ENCODE data around the gene PLXNA2.

PLXNA2 gene

DNA sequence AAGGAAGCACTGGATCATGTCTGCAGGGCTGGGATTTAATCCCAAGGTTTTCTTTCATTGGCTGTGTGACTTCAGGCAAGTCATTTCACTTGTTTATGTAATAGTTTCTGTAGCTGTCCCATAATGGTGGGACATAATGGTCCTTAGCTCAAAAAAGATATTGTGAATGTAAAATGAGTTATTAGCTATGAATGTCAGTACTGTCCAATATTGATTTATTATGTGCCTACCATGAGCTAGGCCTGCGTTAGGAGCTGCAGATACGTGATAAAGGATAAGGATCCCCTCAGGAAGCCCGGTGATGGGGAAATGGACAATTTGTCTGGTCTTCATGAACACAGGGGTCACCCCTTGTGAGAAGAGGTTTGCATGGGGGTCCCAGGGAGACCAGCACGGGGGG is 95.8 kb downstream of the PLXNA2 start:
- H3K4me3 ChIP-seq (ENCODE audit: severe bottlenecking) = no peak overlapping the region
- TF ChIP-seq, protein P1, sequence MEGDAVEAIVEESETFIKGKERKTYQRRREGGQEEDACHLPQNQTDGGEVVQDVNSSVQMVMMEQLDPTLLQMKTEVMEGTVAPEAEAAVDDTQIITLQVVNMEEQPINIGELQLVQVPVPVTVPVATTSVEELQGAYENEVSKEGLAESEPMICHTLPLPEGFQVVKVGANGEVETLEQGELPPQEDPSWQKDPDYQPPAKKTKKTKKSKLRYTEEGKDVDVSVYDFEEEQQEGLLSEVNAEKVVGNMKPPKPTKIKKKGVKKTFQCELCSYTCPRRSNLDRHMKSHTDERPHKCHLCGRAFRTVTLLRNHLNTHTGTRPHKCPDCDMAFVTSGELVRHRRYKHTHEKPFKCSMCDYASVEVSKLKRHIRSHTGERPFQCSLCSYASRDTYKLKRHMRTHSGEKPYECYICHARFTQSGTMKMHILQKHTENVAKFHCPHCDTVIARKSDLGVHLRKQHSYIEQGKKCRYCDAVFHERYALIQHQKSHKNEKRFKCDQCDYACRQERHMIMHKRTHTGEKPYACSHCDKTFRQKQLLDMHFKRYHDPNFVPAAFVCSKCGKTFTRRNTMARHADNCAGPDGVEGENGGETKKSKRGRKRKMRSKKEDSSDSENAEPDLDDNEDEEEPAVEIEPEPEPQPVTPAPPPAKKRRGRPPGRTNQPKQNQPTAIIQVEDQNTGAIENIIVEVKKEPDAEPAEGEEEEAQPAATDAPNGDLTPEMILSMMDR (IDR thresholded peaks at IDR 0.05; ENCODE audit: poor library complexity, severe bottlenecking) = no peak
- ATAC-seq (ENCODE audit: low read depth) (no peak), DNase-seq (ENCODE audit: low spot score) (no peak)
- no peaks in the 10 kb centered on the region for H3K4me1 ChIP-seq (ENCODE audit: insufficient read depth, poor library complexity, severe bottlenecking)
- no peaks in the 10 kb centered on the region for H3K9me3 ChIP-seq (ENCODE audit: severe bottlenecking)
- H3K27me3 ChIP-seq (ENCODE audit: insufficient read depth, poor library complexity, severe bottlenecking) = no peaks in the 10 kb centered on the region
- no peak overlapping the region for H3K27ac ChIP-seq (ENCODE audit: poor library complexity, severe bottlenecking)
- H3K36me3 ChIP-seq (ENCODE audit: low read depth) = no peaks in the 10 kb centered on the region

DNA sequence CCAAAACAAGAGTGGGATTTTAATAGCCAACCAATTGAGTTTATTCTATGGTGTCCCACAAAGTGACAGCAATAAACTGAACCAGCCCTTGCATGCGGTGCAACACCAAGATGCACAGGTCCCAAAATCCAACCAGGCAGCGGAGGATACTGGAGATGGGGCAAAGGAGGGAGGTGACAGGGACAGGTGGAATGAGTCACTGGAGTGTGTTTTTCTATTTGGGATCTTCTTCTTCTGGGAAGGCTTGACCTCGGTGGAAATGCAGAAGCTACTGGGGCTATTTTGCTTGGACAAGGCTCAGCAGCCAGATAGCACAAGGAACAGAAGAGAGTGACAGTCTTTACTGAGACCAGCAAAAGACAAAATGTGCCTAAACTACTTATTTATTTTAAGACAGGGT is 97.5 kb downstream of the PLXNA2 start:
- Histone ChIP-seq H3K4me1 (ENCODE audit: insufficient read depth, poor library complexity, severe bottlenecking) (no peaks in the 10 kb centered on the region), H3K27ac (ENCODE audit: poor library complexity, severe bottlenecking) (no peak overlapping the region), H3K9me3 (ENCODE audit: severe bottlenecking) (no peaks in the 10 kb centered on the region), H3K36me3 (ENCODE audit: low read depth) (no peaks in the 10 kb centered on the region), H3K27me3 (ENCODE audit: insufficient read depth, poor library complexity, severe bottlenecking) (no peaks in the 10 kb centered on the region), H3K4me3 (ENCODE audit: severe bottlenecking) (no peak overlapping the region)
- ATAC-seq (ENCODE audit: low read depth) = no peak
- TF ChIP-seq, protein P1 (IDR thresholded peaks at IDR 0.05; ENCODE audit: poor library complexity, severe bottlenecking) = no peak
- DNase-seq (ENCODE audit: low spot score) = no peak

DNA sequence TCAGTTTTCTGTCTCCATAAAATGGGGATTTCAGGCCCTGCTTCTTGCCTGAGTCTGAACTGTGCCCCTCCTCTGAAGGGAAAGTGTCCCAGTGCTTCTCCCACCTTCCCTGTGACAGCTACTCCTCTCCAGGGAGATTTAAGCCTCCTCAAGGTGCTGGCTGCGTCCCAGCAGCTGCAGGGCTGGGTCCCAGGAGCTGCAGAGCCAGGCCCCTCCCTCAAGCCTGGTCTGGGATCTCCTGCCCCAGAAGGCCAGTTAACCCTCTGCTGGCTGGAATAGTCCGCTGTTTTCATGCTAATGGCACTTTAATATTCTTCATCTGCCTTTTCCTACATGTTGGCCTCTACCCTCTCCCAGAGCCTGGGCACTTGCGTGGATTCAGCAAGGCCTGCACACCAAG is 99.0 kb downstream of the PLXNA2 start:
- TF ChIP-seq, protein P1 (IDR thresholded peaks at IDR 0.05; ENCODE audit: poor library complexity, severe bottlenecking) = no peak
- Histone ChIP-seq H3K9me3 (ENCODE audit: severe bottlenecking) (no peaks in the 10 kb centered on the region), H3K4me1 (ENCODE audit: insufficient read depth, poor library complexity, severe bottlenecking) (no peaks in the 10 kb centered on the region), H3K4me3 (ENCODE audit: severe bottlenecking) (no peak overlapping the region), H3K27ac (ENCODE audit: poor library complexity, severe bottlenecking) (no peak overlapping the region), H3K36me3 (ENCODE audit: low read depth) (no peaks in the 10 kb centered on the region), H3K27me3 (ENCODE audit: insufficient read depth, poor library complexity, severe bottlenecking) (no peaks in the 10 kb centered on the region)
- DNase-seq (ENCODE audit: low spot score) (no peak), ATAC-seq (ENCODE audit: low read depth) (no peak)

DNA sequence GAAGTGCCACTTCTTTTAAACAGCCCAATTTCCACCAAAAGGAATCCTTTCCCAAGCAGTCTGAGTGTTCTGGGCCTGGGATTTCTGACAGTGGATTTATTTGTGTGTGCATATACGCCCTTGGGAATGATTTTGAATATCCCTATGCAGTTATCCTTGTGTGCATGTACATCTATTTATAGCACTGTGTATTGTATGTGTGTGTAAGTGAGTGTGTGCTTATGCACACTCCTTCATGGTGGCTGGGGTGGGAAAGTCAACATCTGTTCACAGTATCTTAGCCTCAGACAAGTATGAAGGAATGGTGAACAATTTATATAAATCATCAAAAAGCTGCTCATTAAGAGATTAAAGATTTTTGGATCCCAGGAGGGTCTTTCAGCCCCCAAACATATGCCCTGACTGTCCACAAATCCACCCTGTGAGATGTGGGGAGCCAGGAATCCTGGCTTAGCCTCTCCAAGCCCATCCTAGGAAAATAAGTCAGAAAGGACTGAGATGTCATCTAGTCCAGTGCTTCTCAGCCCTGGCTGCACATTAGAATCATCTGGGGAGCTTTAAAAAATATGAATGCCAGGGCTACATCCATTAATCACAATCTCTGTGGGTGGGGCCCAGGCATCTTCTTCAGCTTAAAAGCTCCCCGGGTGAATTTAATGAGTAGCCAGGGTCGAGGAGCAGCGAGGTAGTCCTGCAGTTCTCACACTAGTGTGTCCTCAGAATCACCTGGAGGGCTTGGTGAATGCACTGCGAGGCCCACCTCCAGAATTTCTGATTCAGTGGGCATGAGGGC is 101.4 kb downstream of the PLXNA2 start:
- DNase-seq (ENCODE audit: low spot score) = no peak
- Histone ChIP-seq H3K27ac (ENCODE audit: poor library complexity, severe bottlenecking) (no peak overlapping the region), H3K36me3 (ENCODE audit: low read depth) (no peaks in the 10 kb centered on the region), H3K4me3 (ENCODE audit: severe bottlenecking) (no peak overlapping the region), H3K4me1 (ENCODE audit: insufficient read depth, poor library complexity, severe bottlenecking) (no peaks in the 10 kb centered on the region), H3K27me3 (ENCODE audit: insufficient read depth, poor library complexity, severe bottlenecking) (no peaks in the 10 kb centered on the region), H3K9me3 (ENCODE audit: severe bottlenecking) (no peaks in the 10 kb centered on the region)
- TF ChIP-seq, protein P1 (IDR thresholded peaks at IDR 0.05; ENCODE audit: poor library complexity, severe bottlenecking) = no peak
- ATAC-seq (ENCODE audit: low read depth) = no peak

DNA sequence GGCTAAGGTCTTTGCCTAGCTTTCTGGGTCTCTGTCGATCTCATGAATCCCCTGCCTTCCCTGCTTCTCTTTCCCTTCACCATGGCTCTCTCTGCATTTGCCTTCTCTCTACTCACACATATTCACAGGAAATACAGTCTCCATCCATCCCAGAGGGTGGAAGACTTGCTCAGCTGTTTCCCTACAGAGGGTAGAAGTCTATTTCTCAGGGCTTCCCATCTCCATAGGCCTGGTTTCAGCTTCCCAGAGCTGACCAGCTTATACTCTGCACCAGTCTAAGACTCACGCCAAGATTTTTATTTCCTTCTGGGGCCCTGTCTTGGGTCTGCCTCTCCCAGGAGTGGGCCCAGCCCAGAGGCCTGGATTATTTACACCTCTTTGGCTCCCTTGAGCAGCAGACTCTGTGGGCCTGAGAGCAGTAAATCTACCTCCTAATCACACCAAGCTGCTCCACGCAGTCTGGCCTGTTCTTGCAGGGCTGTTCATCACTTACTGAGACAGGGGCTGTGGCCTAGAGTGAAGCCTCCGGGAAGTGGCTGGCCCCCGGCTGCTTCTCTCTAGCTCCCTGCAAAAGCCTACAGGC is 102.5 kb downstream of the PLXNA2 start:
- DNase-seq (ENCODE audit: low spot score) (no peak), ATAC-seq (ENCODE audit: low read depth) (no peak)
- TF ChIP-seq, protein P1 (IDR thresholded peaks at IDR 0.05; ENCODE audit: poor library complexity, severe bottlenecking) = no peak
- no peak overlapping the region for H3K27ac ChIP-seq (ENCODE audit: poor library complexity, severe bottlenecking)
- no peak overlapping the region for H3K4me3 ChIP-seq (ENCODE audit: severe bottlenecking)
- H3K36me3 ChIP-seq (ENCODE audit: low read depth) = no peaks in the 10 kb centered on the region
- no peaks in the 10 kb centered on the region for H3K4me1 ChIP-seq (ENCODE audit: insufficient read depth, poor library complexity, severe bottlenecking)
- no peaks in the 10 kb centered on the region for H3K9me3 ChIP-seq (ENCODE audit: severe bottlenecking)
- H3K27me3 ChIP-seq (ENCODE audit: insufficient read depth, poor library complexity, severe bottlenecking) = no peaks in the 10 kb centered on the region
